Measurements from ENCODE around the gene ABCF2. TPM values are rescaled to one million over a fixed set of nuclear protein-coding genes. Genes with fewer than 3 reads are reported as not detected.

The ABCF2 gene
- total and polyA plus RNA-seq, 2 of the 13 experiments (the other 11 are each of a cell fraction or from before 2014, with no cell fraction given), result 16.3 to 42.5 TPM

GRCh38 chr7:151206914-151207313 is 20.1 kb downstream of the ABCF2 start (continued):
- TF ChIP-seq KLF15 (CRISPR knock-in tag; IDR thresholded peaks at IDR 0.05; ENCODE audit: borderline replicate concordance), result no peak

- FAIRE-seq, result no peak
- Histone ChIP-seq H3K36me3 (replicated peaks in 1 of 2; ENCODE audit: control insufficient read depth in 1 of 2, insufficient read depth in 2 of 2, low read length in 2 of 2) (no peaks in the 10 kb centered on the region), H3K79me2 (ENCODE audit: insufficient read depth, low read length) (no peaks in the 10 kb centered on the region), H2AFZ (ENCODE audit: low read length) (no peak overlapping the region), H3K4me1 (ENCODE audit: insufficient read depth, low read length) (no peaks in the 10 kb centered on the region), H3K4me2 (ENCODE audit: low read depth, low read length) (no peak overlapping the region), H4K20me1 (ENCODE audit: insufficient read depth, low read length) (0 out of 2 replicates have a peak, but pooled peaks cover 3% of the 10 kb centered on the region), H3K9me3 (ENCODE audit: low read length) (no peaks in the 10 kb centered on the region), H3K27me3 (ENCODE audit: control insufficient read depth in 1 of 2, insufficient read depth in 2 of 2, low read length in 2 of 2) (peaks cover 6 to 73% of the 10 kb centered on the region in 2 experiments), H3K4me3 (replicated peaks in 1 of 3; ENCODE audit: insufficient read depth in 1 of 3, low read depth in 2 of 3, low read length in 3 of 3) (no peak overlapping the region), H3K9ac (ENCODE audit: insufficient read depth, low read depth, low read length) (no peak overlapping the region), H3K27ac (ENCODE audit: extremely low read length, insufficient read depth, low read length) (no peak overlapping the region)
- in situ Hi-C loops (cut with HindIII; ENCODE audit: extremely low pct_ligation_motif_present, low pct_unique_long_range_greater_than_20kb) (no loop called here), intact Hi-C loops (cut with micrococcal nuclease; ENCODE audit: unreplicated experiment) (no loop called here)
- ATAC-seq, result no peak
- WGBS (ENCODE audit: low lambda C conversion rate), result 12% methylated on average over 5 of the region's 6 CpGs
- no peak for DNase-seq (ENCODE audit: low spot score)
- TF ChIP-seq ZEB1 (IDR thresholded peaks at IDR 0.05; ENCODE audit: insufficient replicate concordance, low read depth) (no peak), POLR2A (IDR thresholded peaks at IDR 0.05; ENCODE audit: insufficient read depth in 1 of 2, low read depth in 2 of 2, low read length in 2 of 2) (no peak), POGK (CRISPR knock-in tag; conservative IDR thresholded peaks at IDR 0.05) (no peak), SATB2 (CRISPR knock-in tag; IDR thresholded peaks at IDR 0.05) (no peak), CHD4 (IDR thresholded peaks at IDR 0.05; ENCODE audit: borderline replicate concordance, low read length) (no peak), FUBP1 (CRISPR knock-in tag; IDR thresholded peaks at IDR 0.05; ENCODE audit: borderline replicate concordance) (no peak), MLX (CRISPR knock-in tag; IDR thresholded peaks at IDR 0.05) (no peak), ZNF230 (CRISPR knock-in tag; IDR thresholded peaks at IDR 0.05) (no peak), MAZ (IDR thresholded peaks at IDR 0.05; ENCODE audit: borderline replicate concordance, low read depth, low read length) (no peak), MAZ (CRISPR knock-in tag; IDR thresholded peaks at IDR 0.05; ENCODE audit: low read depth) (no peak), ZNF782 (CRISPR knock-in tag; IDR thresholded peaks at IDR 0.05; ENCODE audit: borderline replicate concordance) (no peak)
- POLR2A ChIA-PET, result no interaction called here
- CTCF ChIA-PET (ENCODE audit: low intra/inter-chr PET ratio, low total read pairs), result no interaction called here
- no TSS peak for BruUV-seq (replicated peaks)
Measured at GRCh38 chr7:151205730-151206129, 21.3 kb downstream of the ABCF2 start.
